Loucy (cell line): ENCODE data around the gene CEP112.

Experiments
- H2AFZ ChIP-seq: fragments of 200-600 bp; sonication (generic); 2 replicates; pipeline ENCODE4 v1.6.0; 2016; ENCODE audit warnings: antibody characterized with exemption, mild to moderate bottlenecking, low read length, moderate library complexity
- H3F3A ChIP-seq: fragments of 200-600 bp; 2 replicates; pipeline ENCODE4 v1.6.0; 2016; ENCODE audit warnings: antibody characterized with exemption, low read depth, mild to moderate bottlenecking
- H3K27me3 ChIP-seq: fragments of 200-600 bp; sonication (generic); 2 replicates; pipeline ENCODE4 v1.6.1; 2014; ENCODE audit warnings: low read length, mild to moderate bottlenecking; ENCODE audit not compliant: insufficient read depth, poor library complexity, severe bottlenecking
- H3K36me3 ChIP-seq: fragments of 200-600 bp; sonication (generic); 2 replicates; pipeline ENCODE4 v1.6.1; 2016; ENCODE audit warnings: low read length; ENCODE audit not compliant: insufficient read depth
- H3K4me1 ChIP-seq: fragments of 200-600 bp; sonication (generic); 2 replicates; pipeline ENCODE4 v1.5.1; 2014; ENCODE audit warnings: low read length, mild to moderate bottlenecking; ENCODE audit not compliant: insufficient read depth, poor library complexity, severe bottlenecking
- H3K4me2 ChIP-seq: fragments of 200-600 bp; sonication (generic); 2 replicates; pipeline ENCODE4 v1.6.0; 2014; ENCODE audit warnings: antibody characterized with exemption, low read length, low read depth, mild to moderate bottlenecking; ENCODE audit not compliant: poor library complexity, severe bottlenecking
- H3K4me3 ChIP-seq: fragments of 200-600 bp; sonication (generic); 2 replicates; pipeline ENCODE4 v1.5.1; 2014; ENCODE audit warnings: low read length, mild to moderate bottlenecking, mixed read lengths; ENCODE audit not compliant: poor library complexity, severe bottlenecking
- H3K79me2 ChIP-seq: fragments of 200-600 bp; sonication (generic); 2 replicates; pipeline ENCODE4 v1.6.1; 2014; ENCODE audit warnings: low read length; ENCODE audit not compliant: insufficient read depth
- H3K9ac ChIP-seq: fragments of 200-600 bp; sonication (generic); 2 replicates; pipeline ENCODE4 v1.6.0; 2014; ENCODE audit warnings: mild to moderate bottlenecking, low read depth, low read length, moderate library complexity; ENCODE audit not compliant: poor library complexity, severe bottlenecking
- H3K9me2 ChIP-seq: fragments of 200-600 bp; sonication (generic); replicated peaks from 2 replicates; pipeline ENCODE4 v1.6.1; 2016; ENCODE audit warnings: low read depth, low read length, mixed read lengths
- H3K9me3 ChIP-seq: fragments of 200-600 bp; sonication (generic); 2 replicates; pipeline ENCODE4 v1.6.1; 2014; ENCODE audit warnings: mild to moderate bottlenecking, antibody characterized with exemption, low read length, low read depth; ENCODE audit not compliant: insufficient read depth
- H4K20me1 ChIP-seq: fragments of 200-600 bp; sonication (generic); 2 replicates; pipeline ENCODE4 v1.6.0; 2014; ENCODE audit warnings: antibody characterized with exemption, low read length, mild to moderate bottlenecking; ENCODE audit not compliant: insufficient read depth, poor library complexity, severe bottlenecking
- EZH2phosphoT487 ChIP-seq: fragments of 200-600 bp; IDR thresholded peaks from 2 replicates; pipeline ENCODE4 v1.6.1; 2018; ENCODE audit warnings: antibody characterized with exemption, mild to moderate bottlenecking, moderate library complexity, borderline replicate concordance
- TF ChIP-seq, protein P1 (sequence below): fragments of 200-600 bp; sonication (generic); conservative IDR thresholded peaks from 2 replicates; pipeline ENCODE4 v1.5.1; 2014; ENCODE audit warnings: mild to moderate bottlenecking, antibody characterized with exemption, low read length

CEP112 gene

DNA sequence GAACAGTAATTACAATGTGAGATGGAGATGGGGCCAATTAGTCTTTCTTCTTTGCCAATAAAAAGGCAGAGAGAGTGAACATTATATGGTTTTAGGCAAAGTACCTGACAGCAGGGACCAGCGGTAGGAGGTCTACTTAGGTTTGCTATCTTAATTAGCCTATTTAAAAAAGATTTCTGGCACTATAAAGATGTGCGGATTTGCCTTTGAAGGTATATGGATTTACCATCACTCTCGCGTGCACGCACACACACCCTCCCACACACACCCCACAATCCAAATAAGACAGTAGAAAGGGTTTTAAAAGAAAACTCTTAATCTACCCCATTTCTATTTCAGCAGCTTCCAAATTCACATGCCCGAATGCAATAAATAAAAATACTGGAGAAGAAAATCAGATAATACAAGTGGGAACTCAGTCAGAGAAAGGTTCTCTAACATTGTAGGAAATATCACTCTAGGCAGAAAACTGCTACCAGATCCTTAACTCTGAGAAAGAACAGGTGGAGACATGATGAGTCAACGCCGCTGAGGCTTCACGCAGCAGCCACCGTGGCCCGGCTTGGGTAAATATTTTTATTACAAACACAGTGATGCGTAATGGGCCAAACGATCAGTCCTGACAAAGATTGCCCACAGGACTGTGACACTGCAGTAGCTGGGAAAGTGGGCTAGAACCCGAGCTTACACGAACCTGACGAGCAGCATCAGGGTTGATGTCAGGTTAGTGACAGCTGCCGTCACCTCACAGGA lies 563.9 kb downstream of the CEP112 start:
- H3K4me1 ChIP-seq, result no peaks in the 10 kb centered on the region
- H3K36me3 ChIP-seq, result no peaks in the 10 kb centered on the region
- H3K9me2 ChIP-seq, result no peaks in the 10 kb centered on the region
- H3K9ac ChIP-seq, result no peak overlapping the region
- H3K27me3 ChIP-seq, result no peaks in the 10 kb centered on the region
- H3K9me3 ChIP-seq, result no peaks in the 10 kb centered on the region
- no peak overlapping the region for H3K4me3 ChIP-seq
- no peak overlapping the region for H3K4me2 ChIP-seq
- H4K20me1 ChIP-seq, result no peaks in the 10 kb centered on the region
- TF ChIP-seq, protein P1, sequence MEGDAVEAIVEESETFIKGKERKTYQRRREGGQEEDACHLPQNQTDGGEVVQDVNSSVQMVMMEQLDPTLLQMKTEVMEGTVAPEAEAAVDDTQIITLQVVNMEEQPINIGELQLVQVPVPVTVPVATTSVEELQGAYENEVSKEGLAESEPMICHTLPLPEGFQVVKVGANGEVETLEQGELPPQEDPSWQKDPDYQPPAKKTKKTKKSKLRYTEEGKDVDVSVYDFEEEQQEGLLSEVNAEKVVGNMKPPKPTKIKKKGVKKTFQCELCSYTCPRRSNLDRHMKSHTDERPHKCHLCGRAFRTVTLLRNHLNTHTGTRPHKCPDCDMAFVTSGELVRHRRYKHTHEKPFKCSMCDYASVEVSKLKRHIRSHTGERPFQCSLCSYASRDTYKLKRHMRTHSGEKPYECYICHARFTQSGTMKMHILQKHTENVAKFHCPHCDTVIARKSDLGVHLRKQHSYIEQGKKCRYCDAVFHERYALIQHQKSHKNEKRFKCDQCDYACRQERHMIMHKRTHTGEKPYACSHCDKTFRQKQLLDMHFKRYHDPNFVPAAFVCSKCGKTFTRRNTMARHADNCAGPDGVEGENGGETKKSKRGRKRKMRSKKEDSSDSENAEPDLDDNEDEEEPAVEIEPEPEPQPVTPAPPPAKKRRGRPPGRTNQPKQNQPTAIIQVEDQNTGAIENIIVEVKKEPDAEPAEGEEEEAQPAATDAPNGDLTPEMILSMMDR, result no peak
- TF ChIP-seq EZH2phosphoT487, result no peak
- H3K79me2 ChIP-seq, result no peaks in the 10 kb centered on the region
- no peak overlapping the region for H2AFZ ChIP-seq
- H3F3A ChIP-seq, result no peaks in the 10 kb centered on the region

DNA sequence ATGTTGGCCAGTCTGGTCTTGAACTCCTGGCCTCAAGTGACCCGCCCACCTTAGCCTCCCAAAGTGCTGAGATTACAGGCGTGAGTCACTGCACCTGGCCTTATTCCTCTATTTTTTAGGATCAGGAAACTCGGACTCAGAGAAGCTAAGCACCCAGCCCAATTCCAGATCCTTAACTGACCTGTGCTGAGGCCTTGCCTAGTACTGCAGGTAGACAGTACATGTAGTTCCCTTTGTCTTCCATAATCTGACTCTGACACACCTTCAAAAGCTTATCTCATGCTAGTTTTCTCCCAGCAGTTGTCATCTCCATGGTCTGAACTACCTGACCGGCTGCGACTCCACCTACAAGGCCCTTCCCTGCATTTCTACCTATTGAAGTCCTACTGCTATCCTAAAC lies 564.8 kb downstream of the CEP112 start:
- H2AFZ ChIP-seq, result no peak overlapping the region
- H3F3A ChIP-seq, result no peaks in the 10 kb centered on the region
- H3K27me3 ChIP-seq, result no peaks in the 10 kb centered on the region
- no peak overlapping the region for H3K4me3 ChIP-seq
- no peaks in the 10 kb centered on the region for H3K36me3 ChIP-seq
- no peaks in the 10 kb centered on the region for H3K9me2 ChIP-seq
- H3K9ac ChIP-seq, result no peak overlapping the region
- H3K9me3 ChIP-seq, result no peaks in the 10 kb centered on the region
- H4K20me1 ChIP-seq, result no peaks in the 10 kb centered on the region
- H3K79me2 ChIP-seq, result no peaks in the 10 kb centered on the region
- TF ChIP-seq, protein P1, result no peak
- TF ChIP-seq EZH2phosphoT487, result no peak
- H3K4me2 ChIP-seq, result no peak overlapping the region
- H3K4me1 ChIP-seq, result no peaks in the 10 kb centered on the region

DNA sequence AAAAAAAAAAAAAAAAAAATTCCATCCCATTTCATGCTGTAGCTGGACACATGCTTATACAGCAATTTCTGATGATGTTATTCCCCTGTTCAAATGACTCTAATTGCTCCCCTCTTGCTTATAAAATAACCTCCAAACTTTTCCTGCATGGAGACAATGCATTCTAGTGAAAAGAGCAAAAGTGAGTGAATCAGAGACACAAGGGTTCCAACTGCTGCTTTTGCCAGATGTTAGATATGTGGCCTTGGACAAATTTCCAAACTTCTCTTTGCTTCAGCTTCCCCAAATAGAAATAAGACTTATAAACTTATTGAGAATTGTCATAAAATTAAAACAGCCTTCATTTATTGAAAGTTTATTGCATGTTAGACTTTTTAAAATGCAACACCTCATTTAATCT lies 565.5 kb downstream of the CEP112 start:
- Histone ChIP-seq H3K79me2 (no peaks in the 10 kb centered on the region), H3K27me3 (no peaks in the 10 kb centered on the region), H3K4me3 (no peak overlapping the region), H3K9me3 (no peaks in the 10 kb centered on the region), H3K36me3 (no peaks in the 10 kb centered on the region), H3K4me1 (no peaks in the 10 kb centered on the region), H3K9ac (no peak overlapping the region), H2AFZ (no peak overlapping the region), H3K4me2 (no peak overlapping the region), H3F3A (no peaks in the 10 kb centered on the region), H3K9me2 (no peaks in the 10 kb centered on the region), H4K20me1 (no peaks in the 10 kb centered on the region)
- TF ChIP-seq, protein P1, result no peak
- TF ChIP-seq EZH2phosphoT487, result no peak
